GM18861 (cell line): ENCODE measurements around the gene VENTX.
A peak's percentile ranks its signal among the peaks of the same experiment; 100 is the strongest.
"Not testable (repeated sequence)": the region's sequence is repeated elsewhere in the genome, so short reads cannot be mapped to it uniquely, and the experiment has no call there.

Source experiments
- ATAC-seq: cut with Tn5 transposase; IDR thresholded peaks from one replicate; pipeline ENCODE4 v1.9.1; 2021; ENCODE audit not compliant: unreplicated experiment

The VENTX gene

GRCh38 chr10:133253361-133253955 is 15.8 kb downstream of the VENTX start:
- ATAC-seq, result no peak

GRCh38 chr10:133254421-133255120 is 16.9 kb downstream of the VENTX start:
- no peak for ATAC-seq

DNA sequence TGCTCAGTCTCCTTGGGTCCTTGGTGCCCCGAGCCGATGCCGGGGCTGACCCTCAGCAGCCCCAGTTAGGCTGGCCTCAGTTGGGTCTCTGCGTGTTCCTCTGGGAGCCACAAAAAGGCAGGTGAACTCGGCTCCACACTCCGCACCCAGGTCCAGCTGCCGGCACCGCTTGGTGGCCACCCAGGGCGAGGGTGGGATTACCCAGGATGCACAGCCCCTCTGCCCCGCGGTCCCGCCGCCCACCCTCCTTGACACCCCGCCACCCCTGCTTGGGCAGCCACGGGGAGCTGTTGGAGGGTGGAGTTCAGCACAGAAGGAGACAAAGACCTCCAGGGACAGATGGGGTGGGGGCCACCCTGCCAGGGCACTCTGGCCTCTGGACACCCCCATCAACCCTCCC is 17.7 kb downstream of the VENTX start:
- no peak for ATAC-seq

- ATAC-seq, result no peak
Observed at GRCh38 chr10:133257489-133258065, 19.9 kb downstream of the VENTX start.

DNA sequence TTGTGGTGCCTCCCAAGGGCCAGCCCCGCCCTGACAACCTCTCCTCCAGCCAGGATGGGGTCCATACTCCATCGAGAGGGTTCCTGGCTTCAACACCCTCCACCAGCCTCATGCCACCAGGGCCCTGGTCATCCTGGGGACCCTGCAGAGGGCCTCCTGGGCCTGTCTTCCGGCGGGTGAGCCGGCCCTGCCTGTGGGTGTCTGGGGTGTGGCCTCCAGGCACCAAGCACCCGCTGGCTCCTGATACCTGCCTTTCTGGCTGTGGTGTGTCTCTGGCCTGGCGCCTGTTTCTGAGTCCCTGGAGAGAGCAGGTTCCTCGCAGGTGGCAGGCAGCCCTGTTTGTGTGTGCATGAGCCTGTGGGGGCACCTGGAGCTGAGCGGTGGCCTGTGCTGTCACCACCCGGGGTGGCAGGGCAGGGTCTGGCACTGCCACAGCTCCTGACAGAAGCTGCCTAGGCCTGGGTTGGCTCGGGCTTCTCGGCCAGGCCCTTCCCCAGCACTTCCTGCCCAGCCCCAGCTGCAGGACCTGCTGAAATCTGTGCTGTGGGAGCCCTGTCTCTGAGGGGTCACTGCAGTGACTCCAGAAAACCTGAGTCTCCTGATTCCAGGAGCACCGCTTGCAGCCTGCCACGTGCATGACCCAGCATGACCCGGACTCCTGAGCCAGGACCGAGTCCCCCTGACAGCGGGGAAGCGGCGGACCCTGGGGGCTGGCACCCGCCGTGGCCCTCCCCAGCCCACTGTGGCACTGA is 20.6 kb downstream of the VENTX start:
- ATAC-seq, result no peak

DNA sequence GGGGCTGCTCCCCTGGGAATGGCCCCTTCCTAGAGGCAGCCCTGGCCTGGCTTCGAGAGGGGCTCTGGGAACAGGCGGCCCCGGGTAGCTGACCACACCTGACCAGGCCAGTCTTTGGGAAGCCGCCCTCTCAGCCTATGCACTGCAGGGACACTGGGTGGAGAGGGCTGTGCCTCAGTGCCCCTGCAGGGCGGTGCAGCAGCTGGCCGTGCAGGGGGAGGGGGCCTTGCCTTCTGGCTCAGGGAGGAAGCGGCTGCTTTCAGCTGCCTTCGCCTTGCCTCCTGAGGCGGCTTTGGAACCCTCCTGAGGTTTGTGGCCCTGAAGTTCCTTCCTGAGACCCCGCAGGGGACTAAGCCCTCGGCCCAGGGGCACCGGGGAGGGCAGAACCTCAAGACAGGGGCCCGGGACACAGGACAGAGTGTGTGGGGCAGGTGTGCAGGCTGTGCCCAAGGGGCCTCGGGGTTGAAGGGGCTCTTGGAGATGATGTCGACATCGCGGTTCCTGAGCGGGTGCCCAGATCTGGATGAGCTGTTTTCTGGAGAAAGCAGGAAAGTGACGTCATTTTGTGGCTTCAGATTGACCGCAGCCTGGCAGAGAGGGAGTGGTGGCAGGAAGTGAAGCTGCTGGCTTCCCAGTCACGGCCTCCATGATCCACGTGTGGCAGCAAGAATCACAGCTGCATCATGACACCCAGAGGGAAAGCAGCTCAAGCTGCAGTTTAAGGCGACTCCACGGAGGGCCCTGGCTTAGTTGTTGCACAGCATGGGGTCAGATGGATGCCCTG is 21.4 kb downstream of the VENTX start:
- no peak for ATAC-seq

GRCh38 chr10:133259602-133259989 is 21.9 kb downstream of the VENTX start:
- ATAC-seq, result no peak

DNA sequence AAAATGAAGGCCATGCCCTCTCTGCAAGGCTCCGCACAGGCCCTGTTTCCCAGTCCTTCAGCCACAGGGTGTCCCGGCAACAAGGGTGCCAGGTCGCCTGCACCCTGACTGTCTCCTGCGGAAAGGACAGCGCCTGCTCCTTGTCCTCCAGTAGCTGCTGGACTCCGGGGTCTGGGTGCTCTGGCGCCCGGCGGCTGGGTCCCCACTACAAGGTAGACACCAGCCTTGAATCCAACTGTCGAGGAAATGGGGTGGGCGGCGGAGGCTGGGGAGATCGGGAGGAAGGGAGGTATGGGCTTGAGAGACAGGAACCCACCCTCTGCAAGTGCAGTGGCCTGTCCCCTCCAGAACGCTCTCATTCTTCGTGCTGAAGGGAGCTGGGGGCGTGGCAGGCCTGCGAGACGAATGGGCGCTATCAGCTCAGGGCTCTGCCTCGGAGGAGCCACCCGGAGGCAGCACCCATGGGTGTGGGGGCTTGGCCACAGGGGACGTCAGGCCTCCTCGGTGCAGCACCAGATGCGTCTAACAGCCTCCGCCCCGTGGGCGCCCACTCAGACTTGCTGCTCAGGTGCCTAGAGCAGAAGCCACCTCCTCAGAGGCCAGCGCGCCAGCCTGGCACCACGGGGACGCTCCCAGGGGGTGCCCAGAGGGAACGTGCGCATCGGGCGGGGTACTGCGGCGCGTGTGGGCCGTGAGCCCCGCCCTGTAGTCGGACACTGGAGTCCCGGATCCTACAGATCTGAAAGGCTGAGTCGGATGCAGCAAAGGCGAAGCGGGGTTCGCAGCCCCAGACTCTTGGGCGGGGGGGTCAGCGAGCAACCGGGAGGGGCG is 23.5 kb downstream of the VENTX start:
- peak; percentile 49 for ATAC-seq

DNA sequence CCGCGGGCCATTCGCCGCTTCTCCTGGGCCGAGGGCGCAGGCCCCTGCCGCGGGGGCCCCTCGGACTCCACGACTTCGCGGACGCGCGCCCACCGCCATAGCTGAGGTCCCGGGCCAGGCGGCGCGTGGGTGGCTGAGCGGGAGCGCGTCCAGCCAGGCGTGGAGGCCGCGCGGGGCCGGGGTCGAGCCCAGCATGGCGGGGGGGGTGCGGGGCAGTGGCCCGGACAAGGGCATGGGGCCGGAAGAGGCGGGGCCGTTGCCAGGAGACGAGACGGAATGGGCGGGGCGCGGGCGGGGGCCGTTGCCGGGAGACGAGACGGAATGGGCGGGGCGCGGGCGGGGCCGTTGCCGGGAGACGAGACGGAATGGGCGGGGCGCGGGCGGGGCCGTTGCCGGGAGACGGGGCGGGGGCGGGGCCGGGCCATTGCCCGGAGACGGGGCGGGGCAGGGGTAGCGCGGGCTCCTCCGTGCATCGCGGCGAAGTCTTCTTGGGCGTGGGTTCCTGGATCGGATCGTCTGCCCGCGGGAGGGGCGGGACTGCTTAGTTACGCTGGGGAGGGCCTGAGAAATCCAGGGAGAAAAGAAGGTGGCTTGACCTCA is 24.2 kb downstream of the VENTX start:
- ATAC-seq, result peak; percentile 14

- no peak for ATAC-seq
Observed at GRCh38 chr10:133262696-133263095, 25.0 kb downstream of the VENTX start.

- no peak for ATAC-seq
Observed at GRCh38 chr10:133263674-133264073, 26.0 kb downstream of the VENTX start.

GRCh38 chr10:133264461-133264860 is 26.8 kb downstream of the VENTX start:
- ATAC-seq, result no peak

DNA sequence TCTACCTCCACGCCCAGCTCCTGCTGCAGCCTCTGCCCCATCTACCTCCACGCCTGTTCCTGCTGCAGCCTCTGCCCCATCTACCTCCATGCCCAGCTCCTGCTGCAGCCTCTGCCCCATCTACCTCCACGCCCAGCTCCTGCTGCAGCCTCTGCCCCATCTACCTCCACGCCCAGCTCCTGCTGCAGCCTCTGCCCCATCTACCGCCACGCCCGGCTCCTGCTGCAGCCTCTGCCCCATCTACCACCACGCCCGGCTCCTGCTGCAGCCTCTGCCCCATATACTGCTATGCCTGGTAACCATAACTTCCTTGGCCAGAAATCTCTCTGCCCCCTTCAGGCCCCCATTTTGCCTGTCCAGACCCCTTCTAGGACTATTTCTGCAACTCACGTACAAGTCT is 27.4 kb downstream of the VENTX start:
- ATAC-seq, result not testable (repeated sequence)

GRCh38 chr10:133266056-133266795 is 28.6 kb downstream of the VENTX start:
- ATAC-seq, result no peak

- no peak for ATAC-seq
Observed at GRCh38 chr10:133267293-133267692, 29.6 kb downstream of the VENTX start.

- ATAC-seq, result no peak
Observed at GRCh38 chr10:133267829-133268228, 30.2 kb downstream of the VENTX start.

GRCh38 chr10:133268532-133268931 is 30.9 kb downstream of the VENTX start:
- no peak for ATAC-seq

DNA sequence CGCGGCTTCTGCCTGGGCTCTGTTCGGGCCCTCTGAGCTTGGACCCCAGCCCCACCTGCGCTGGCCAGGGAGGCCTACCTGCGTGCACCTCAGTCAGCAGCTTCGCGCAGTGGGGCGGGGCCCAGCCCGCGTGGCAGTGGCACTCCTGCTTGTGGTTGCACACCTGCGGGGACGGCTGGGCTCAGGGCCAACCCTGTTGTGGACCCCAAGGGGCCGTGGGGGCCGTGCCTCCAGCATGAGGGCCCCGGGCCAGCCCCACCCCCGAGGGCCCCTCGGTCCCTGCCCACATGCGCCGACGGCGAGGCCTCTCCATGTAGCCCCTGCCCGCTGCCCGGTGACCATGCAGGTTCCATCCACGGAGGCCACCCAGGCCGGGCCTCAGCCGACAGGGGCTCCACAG is 31.7 kb downstream of the VENTX start:
- no peak for ATAC-seq

- no peak for ATAC-seq
Observed at GRCh38 chr10:133270204-133270603, 32.5 kb downstream of the VENTX start.
